NCI-H2196 (cell line): ENCODE results near the gene NTNG1.
"Not testable (repeated sequence)": the region's sequence is repeated elsewhere in the genome, so short reads cannot be mapped to it uniquely, and the experiment has no call there.

Experiments used
- DNase-seq: peaks from one replicate; lab custom pipeline; 2025; ENCODE audit not compliant: unreplicated experiment; lab: John Stamatoyannopoulos, UW

The NTNG1 gene

GRCh38 chr1:107142140-107142542, 1.3 kb downstream of the NTNG1 start:
- DNase-seq, result peak; percentile 58

- no peak for DNase-seq
These were observed 1.8 kb downstream of the NTNG1 start for GRCh38 chr1:107142666-107143065.

- no peak for DNase-seq
These were observed 4.8 kb downstream of the NTNG1 start for GRCh38 chr1:107145637-107146036.

- DNase-seq, result no peak
These were observed 7.0 kb downstream of the NTNG1 start for GRCh38 chr1:107147843-107148242.

GRCh38 chr1:107149946-107150345, 9.1 kb downstream of the NTNG1 start:
- no peak for DNase-seq

- DNase-seq, result no peak
These were observed 10.5 kb downstream of the NTNG1 start for GRCh38 chr1:107151295-107151694.

GRCh38 chr1:107152395-107152794, 11.6 kb downstream of the NTNG1 start:
- DNase-seq, result no peak

- no peak for DNase-seq
These were observed 12.2 kb downstream of the NTNG1 start for GRCh38 chr1:107153014-107153413.

GRCh38 chr1:107158496-107158895, 17.7 kb downstream of the NTNG1 start:
- no peak for DNase-seq

- DNase-seq, result no peak
These were observed 18.2 kb downstream of the NTNG1 start for GRCh38 chr1:107158991-107159390.

GRCh38 chr1:107162745-107163144, 21.9 kb downstream of the NTNG1 start:
- no peak for DNase-seq

- not testable (repeated sequence) for DNase-seq
These were observed 24.1 kb downstream of the NTNG1 start for GRCh38 chr1:107164901-107165300.

GRCh38 chr1:107169615-107170014, 28.8 kb downstream of the NTNG1 start:
- no peak for DNase-seq

GRCh38 chr1:107171333-107171732, 30.5 kb downstream of the NTNG1 start:
- DNase-seq, result no peak

- no peak for DNase-seq
These were observed 31.8 kb downstream of the NTNG1 start for GRCh38 chr1:107172450-107173170.

GRCh38 chr1:107175102-107175909, 34.5 kb downstream of the NTNG1 start:
- DNase-seq, result no peak

GRCh38 chr1:107181253-107181969, 40.6 kb downstream of the NTNG1 start:
- DNase-seq, result no peak

- DNase-seq, result no peak
These were observed 42.2 kb downstream of the NTNG1 start for GRCh38 chr1:107183011-107183410.

GRCh38 chr1:107184888-107185287, 44.0 kb downstream of the NTNG1 start:
- no peak for DNase-seq

GRCh38 chr1:107187399-107187798, 46.6 kb downstream of the NTNG1 start:
- no peak for DNase-seq

- DNase-seq, result no peak
These were observed 47.3 kb downstream of the NTNG1 start for GRCh38 chr1:107188160-107188559.

GRCh38 chr1:107194380-107194779, 53.5 kb downstream of the NTNG1 start:
- DNase-seq, result no peak
